SJCRH30 (cell line): ENCODE data around the gene IER5L. TPM values are rescaled to one million over a fixed set of nuclear protein-coding genes. Genes with fewer than 3 reads are reported as not detected.
A peak's percentile ranks its signal among the peaks of the same experiment; 100 is the strongest.

Experiments
- DNase-seq, 2 experiments: peaks; one replicate each; pipeline ENCODE4 v3.0.0-alpha.2; 2015 to 2020
- H3K27ac ChIP-seq: fragments of 250-450 bp; sonication (Bioruptor Pico); 2 replicates; pipeline ENCODE4 v1.5.1; 2020; ENCODE audit warnings: mild to moderate bottlenecking, moderate library complexity
- H3K27me3 ChIP-seq: fragments of 250-450 bp; sonication (Bioruptor Pico); 2 replicates; pipeline ENCODE4 v1.5.1; 2020; ENCODE audit warnings: mild to moderate bottlenecking, moderate library complexity
- H3K36me3 ChIP-seq: fragments of 250-450 bp; sonication (Bioruptor Pico); 2 replicates; pipeline ENCODE4 v1.5.1; 2020; ENCODE audit warnings: mild to moderate bottlenecking, moderate library complexity
- H3K4me1 ChIP-seq: fragments of 250-450 bp; sonication (Bioruptor Pico); 2 replicates; pipeline ENCODE4 v1.5.1; 2020; ENCODE audit warnings: mild to moderate bottlenecking, moderate library complexity
- H3K4me3 ChIP-seq: fragments of 250-450 bp; sonication (Bioruptor Pico); 2 replicates; pipeline ENCODE4 v1.5.1; 2020; ENCODE audit warnings: mild to moderate bottlenecking, moderate library complexity
- H3K9me3 ChIP-seq: fragments of 250-450 bp; sonication (Bioruptor Pico); replicated peaks from 2 replicates; pipeline ENCODE4 v1.5.1; 2020; ENCODE audit warnings: mild to moderate bottlenecking, moderate library complexity
- total RNA-seq: library from RNA; depleted of rRNA; stranded (reverse); fragments of >200 nt; shearing (Covaris generic); gene quantifications from 2 replicates; pipeline ENCODE4 v1.2.3, GENCODE V29; 2014

Gene IER5L
- total RNA-seq, 1 experiment from 2014 or later, result 2.8 TPM

DNA sequence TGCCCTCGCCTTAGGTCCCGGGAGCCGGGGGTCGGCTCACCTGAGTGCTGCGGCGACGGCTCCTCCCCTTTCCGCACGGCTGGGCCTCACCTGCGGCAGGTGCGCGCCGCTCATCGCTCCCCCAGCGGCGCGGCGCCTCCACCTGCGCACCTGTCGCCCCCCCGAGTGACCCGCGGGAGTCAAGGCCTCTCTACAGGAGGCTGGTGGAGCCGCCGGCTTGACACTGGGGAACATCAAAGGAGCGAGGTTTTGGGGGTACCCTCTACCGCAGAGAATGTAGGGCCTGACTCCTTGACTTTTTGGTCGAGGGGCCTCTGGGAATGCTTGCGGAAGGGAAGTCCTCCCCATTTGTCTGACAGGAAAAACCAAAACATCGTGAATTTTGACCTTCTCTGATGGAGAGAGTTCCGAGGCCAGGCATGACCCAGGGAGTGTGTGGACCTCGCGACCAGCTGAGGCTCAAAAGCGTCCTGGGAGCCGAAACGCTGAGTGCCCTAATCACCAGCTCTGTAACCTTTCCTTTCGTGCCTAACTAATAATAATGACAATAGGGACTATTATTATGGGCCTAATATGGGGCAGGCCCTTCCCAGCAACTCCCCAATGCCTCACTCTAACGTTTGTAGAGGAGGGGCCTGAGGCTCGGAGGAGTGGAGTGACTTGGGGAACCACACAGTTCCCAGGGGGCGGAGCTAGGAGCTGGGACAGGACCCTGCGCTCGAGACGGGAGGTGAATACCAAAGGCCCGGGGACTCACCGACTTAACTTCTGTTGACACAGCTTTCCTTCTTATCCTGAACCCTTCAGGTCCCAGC lies 714 bp upstream of the IER5L start:
- H3K9me3 ChIP-seq, result no peaks in the 10 kb centered on the region
- H3K27me3 ChIP-seq, result no peaks in the 10 kb centered on the region
- H3K36me3 ChIP-seq, result no peaks in the 10 kb centered on the region
- peak overlapping the region; percentile 62 for H3K4me3 ChIP-seq
- no peak for DNase-seq
- peaks cover 13% of the 10 kb centered on the region for H3K4me1 ChIP-seq
- no peak overlapping the region for H3K27ac ChIP-seq

DNA sequence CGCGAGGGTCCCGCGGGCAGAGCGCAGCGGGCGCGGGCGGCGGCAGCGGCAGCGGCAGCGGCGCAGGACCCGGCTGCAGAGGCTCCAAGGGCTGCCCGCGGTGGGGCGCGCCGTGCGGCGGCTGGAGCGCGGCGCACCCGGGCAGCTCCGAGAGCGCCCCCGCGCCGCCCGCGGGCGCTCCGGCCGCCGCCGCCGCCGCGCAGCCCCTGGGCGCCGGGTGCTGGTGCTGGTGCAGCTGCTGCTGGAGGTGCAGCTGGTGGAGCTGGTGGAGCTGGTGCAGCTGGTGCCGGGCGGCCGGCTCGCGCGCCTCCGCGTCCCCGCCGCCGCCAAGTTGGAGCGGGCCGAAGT lies 644 bp downstream of the IER5L start:
- DNase-seq, result peak in 1 of 2 experiments; percentile 69

DNA sequence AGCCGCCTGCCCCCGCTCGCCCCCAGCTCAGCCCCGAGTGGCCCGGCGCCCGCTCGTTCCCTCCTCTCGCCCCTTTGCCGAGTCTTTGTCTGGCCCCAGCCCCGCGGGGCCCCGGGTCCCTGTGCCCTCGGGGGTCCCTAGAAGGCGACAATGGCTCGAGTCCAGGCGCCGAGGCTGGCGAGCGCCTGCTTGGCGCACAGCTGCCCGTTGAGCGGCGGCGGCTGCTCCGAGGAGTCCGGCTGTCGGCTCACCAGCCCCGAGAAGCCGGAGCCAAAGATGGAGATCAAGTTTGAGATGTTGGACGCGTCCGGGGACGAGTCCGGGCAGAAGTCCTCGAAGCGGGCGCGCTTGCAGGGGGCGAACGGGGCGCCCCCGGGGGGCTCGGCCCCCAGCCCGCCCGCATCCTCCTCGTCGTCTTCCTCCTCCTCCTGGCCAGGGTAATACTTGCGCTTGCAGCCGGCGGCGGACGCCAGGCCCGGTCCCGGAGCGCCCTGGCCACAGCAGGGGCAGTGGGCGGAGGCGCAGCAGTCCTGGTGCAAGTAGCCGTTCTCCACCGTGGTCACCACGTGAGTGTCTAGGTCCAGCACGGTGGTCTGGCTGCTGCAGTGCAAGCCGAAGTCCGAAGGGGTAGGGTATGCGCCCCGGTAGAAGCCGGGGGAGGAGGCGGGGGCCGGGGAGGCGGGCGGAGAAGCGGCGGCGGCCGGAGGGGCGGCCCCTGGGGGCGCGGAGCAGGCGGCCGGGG lies 1.2 kb downstream of the IER5L start:
- peak overlapping the region; percentile 68 for H3K4me3 ChIP-seq
- H3K36me3 ChIP-seq, result no peaks in the 10 kb centered on the region
- DNase-seq, result peak; percentile 60 to 67
- no peaks in the 10 kb centered on the region for H3K9me3 ChIP-seq
- H3K27me3 ChIP-seq, result peaks cover 11% of the 10 kb centered on the region
- peak overlapping the region; percentile 9; the same call in 1 of the 2 replicates for H3K27ac ChIP-seq
- H3K4me1 ChIP-seq, result peaks cover 13% of the 10 kb centered on the region

More for the DNA sequence above, 644 bp downstream of the IER5L start:
- H3K27ac ChIP-seq, result no peak overlapping the region
- H3K9me3 ChIP-seq, result no peaks in the 10 kb centered on the region
- H3K4me1 ChIP-seq, result peaks cover 13% of the 10 kb centered on the region
- H3K4me3 ChIP-seq, result peak overlapping the region; percentile 62
- H3K36me3 ChIP-seq, result no peaks in the 10 kb centered on the region
- H3K27me3 ChIP-seq, result peaks cover 11% of the 10 kb centered on the region

GRCh38 chr9:129175825-129176633 lies 2.0 kb downstream of the IER5L start:
- no peaks in the 10 kb centered on the region for H3K9me3 ChIP-seq
- peak; percentile 74 to 83 for DNase-seq

DNA sequence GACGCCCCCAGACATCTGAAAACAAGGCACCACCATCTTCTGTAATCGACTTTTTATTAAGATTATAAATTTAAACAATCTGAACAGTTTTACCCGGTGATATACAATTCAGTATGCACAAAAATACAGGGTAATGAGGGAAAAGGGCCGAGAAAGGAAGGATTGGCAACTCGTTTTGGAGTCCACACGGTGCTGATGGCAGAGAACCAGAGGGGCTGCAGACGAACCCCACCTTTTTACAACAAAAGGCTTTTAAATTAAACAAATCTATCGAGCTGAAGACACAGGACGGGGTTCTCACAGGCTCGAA lies 2.6 kb downstream of the IER5L start:
- Histone ChIP-seq H3K4me1 (peaks cover under 1% of the 10 kb centered on the region), H3K36me3 (no peaks in the 10 kb centered on the region), H3K4me3 (peak overlapping the region; percentile 68), H3K27ac (no peak overlapping the region; the same call in 1 of the 2 replicates), H3K27me3 (peaks cover 17% of the 10 kb centered on the region), H3K9me3 (no peaks in the 10 kb centered on the region)
- DNase-seq, result no peak

More at GRCh38 chr9:129175825-129176633, 2.0 kb downstream of the IER5L start:
- peaks cover 6% of the 10 kb centered on the region for H3K4me1 ChIP-seq
- peak overlapping the region; percentile 68 for H3K4me3 ChIP-seq
- H3K27ac ChIP-seq, result no peak overlapping the region; the same call in 1 of the 2 replicates
- no peaks in the 10 kb centered on the region for H3K36me3 ChIP-seq
- H3K27me3 ChIP-seq, result peaks cover 14% of the 10 kb centered on the region

- peak; percentile 76 to 83 for DNase-seq
Measured at GRCh38 chr9:129174724-129175514, 3.1 kb downstream of the IER5L start.

GRCh38 chr9:129174102-129174723 lies 3.8 kb downstream of the IER5L start:
- Histone ChIP-seq H3K27me3 (peaks cover 21% of the 10 kb centered on the region), H3K4me1 (no peaks in the 10 kb centered on the region; the same call in 1 of the 2 replicates), H3K27ac (peak overlapping the region; percentile 31), H3K9me3 (no peaks in the 10 kb centered on the region), H3K36me3 (no peaks in the 10 kb centered on the region), H3K4me3 (peak overlapping the region; percentile 68)
- DNase-seq, result peak; percentile 89 to 92

More at GRCh38 chr9:129174724-129175514, 3.1 kb downstream of the IER5L start:
- peaks cover 21% of the 10 kb centered on the region for H3K27me3 ChIP-seq
- no peaks in the 10 kb centered on the region; the same call in 1 of the 2 replicates for H3K4me1 ChIP-seq
- H3K36me3 ChIP-seq, result no peaks in the 10 kb centered on the region
- peak overlapping the region; percentile 31 for H3K27ac ChIP-seq
- H3K9me3 ChIP-seq, result no peaks in the 10 kb centered on the region
- H3K4me3 ChIP-seq, result peak overlapping the region; percentile 68

- no peaks in the 10 kb centered on the region; the same call in 1 of the 2 replicates for H3K4me1 ChIP-seq
- H3K36me3 ChIP-seq, result no peaks in the 10 kb centered on the region
- H3K4me3 ChIP-seq, result peak overlapping the region; percentile 68
- no peaks in the 10 kb centered on the region for H3K9me3 ChIP-seq
- H3K27ac ChIP-seq, result no peak overlapping the region
- no peak for DNase-seq
- peaks cover 21% of the 10 kb centered on the region for H3K27me3 ChIP-seq
Measured at GRCh38 chr9:129173296-129174101, 4.6 kb downstream of the IER5L start.

- no peak for DNase-seq
- Histone ChIP-seq H3K27me3 (peaks cover 21% of the 10 kb centered on the region), H3K36me3 (no peaks in the 10 kb centered on the region), H3K9me3 (no peaks in the 10 kb centered on the region), H3K4me3 (no peak overlapping the region), H3K4me1 (peaks cover 4% of the 10 kb centered on the region), H3K27ac (no peak overlapping the region)
Measured at GRCh38 chr9:129172816-129173215, 5.2 kb downstream of the IER5L start.

DNA sequence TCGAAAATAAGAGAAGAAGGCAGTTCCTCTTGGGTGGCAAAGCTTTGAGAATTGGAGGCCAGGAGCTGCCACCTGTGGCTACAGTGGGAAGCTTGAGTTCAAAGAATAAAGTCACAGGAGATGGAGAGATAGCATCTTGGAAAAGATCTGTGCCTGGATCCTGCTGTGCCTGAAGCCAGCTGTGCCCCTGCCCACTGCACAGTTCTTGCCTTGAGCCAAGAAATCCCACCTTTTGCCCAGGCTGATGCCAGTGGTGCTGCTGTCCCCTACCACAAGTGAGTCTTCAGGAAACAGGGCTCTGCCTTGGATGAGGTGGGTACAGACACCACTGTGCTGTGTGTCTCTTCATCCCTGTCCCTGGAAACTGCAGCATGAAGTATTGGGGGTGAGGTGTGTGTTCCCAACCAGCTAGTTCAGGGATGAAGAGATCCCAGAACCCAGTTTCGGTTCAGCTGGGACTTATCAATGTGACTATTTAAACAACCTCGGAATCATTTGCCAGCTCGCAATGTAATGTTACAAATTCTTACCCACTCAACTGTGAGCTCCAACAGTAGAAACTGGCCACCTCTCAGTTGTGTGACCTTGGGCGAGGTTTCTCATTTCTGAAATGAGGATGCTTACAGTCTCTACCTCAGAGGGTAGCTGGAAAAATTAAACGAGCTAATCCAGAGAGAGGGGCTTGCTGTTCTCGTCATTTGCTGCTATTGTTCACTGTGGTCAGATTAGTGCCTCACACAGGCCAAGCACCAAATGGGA lies 5.9 kb downstream of the IER5L start:
- no peaks in the 10 kb centered on the region for H3K36me3 ChIP-seq
- H3K27ac ChIP-seq, result no peak overlapping the region
- H3K9me3 ChIP-seq, result no peaks in the 10 kb centered on the region
- peaks cover 21% of the 10 kb centered on the region for H3K27me3 ChIP-seq
- peaks cover 7% of the 10 kb centered on the region for H3K4me1 ChIP-seq
- DNase-seq, result no peak
- no peak overlapping the region for H3K4me3 ChIP-seq

DNA sequence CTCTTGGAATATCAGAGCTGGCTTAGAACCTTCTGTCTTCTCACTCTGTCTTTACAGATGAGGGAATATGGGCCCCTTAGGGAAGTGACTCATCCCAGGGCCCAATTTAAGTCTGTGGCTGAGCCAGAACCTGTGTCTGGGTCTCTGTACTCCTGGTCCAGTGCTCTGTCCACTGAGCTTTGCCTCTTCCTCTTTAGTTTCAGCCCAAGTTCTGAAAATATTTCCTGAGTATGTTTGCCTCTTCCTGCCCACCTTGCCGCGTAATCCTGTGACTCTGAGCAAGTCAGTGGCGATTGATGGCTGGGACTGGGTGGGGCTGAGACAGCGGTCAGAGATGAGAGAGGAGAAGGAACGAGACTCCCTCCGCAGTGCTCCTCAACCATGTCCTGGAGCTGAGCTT lies 7.8 kb downstream of the IER5L start:
- Histone ChIP-seq H3K27ac (no peak overlapping the region), H3K4me3 (no peak overlapping the region), H3K9me3 (no peaks in the 10 kb centered on the region), H3K36me3 (no peaks in the 10 kb centered on the region), H3K4me1 (peaks cover 7% of the 10 kb centered on the region), H3K27me3 (peaks cover 21% of the 10 kb centered on the region)
- no peak for DNase-seq
